ENCODE data around the gene ADAMTS2. TPM values are rescaled to one million over a fixed set of nuclear protein-coding genes. Genes with fewer than 3 reads are reported as not detected.

The ADAMTS2 gene
- total and polyA plus RNA-seq, 2 of the 8 experiments (the other 6 are each of a cell fraction or from before 2014, with no cell fraction given) = 6.6 to 7.3 TPM

DNA sequence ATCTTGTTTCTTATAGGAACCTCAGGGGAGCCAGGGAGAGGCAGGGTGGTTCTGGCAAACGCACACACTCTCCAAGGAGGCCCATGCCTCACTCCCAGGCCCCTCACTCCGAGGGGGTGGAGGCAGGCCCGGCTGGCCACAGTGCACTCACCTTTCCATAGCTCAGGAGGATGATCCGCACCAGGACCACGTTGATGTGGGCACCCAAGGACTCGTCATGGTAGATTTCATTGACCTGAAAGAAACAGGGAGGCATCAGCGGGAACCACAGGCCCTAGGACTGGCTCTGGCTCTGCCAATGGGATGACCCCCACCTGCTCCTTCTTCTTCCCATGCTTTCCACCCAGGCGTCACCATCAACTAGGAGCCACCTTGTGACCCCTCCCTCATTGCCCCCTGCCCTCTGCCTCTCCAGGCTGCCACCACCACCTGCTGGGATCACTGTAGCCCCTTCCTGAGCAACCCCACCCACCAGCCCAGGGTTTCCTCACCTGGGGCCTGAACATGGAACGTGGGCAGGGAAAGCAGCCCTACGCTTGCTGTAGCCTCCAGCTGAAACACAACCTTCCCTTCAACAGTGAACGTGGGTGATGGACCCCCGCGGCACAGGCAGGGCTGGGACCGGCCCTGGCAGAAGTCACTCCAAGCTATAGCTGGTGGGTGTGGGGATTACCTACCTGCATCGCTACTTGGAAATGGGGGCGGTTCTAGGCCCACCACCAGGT is 164.2 kb downstream of the ADAMTS2 start (continued):
- TF ChIP-seq EZH2 (IDR thresholded peaks at IDR 0.05; ENCODE audit: low read depth, low read length, severe bottlenecking) (no peak), POLR2A (IDR thresholded peaks at IDR 0.05; ENCODE audit: control extremely low read depth in 1 of 2, low read depth in 2 of 2, low read length in 2 of 2) (no peak), SRF (IDR thresholded peaks at IDR 0.05; ENCODE audit: low read depth, low read length) (no peak), CTCF (IDR thresholded peaks at IDR 0.05; ENCODE audit: control extremely low read depth in 1 of 3, insufficient read depth in 1 of 3, low read depth in 1 of 3, low read length in 3 of 3) (no peak)
